CD4-positive, alpha-beta memory T cell (primary cell): ENCODE data around the gene RNU7-1. TPM values are rescaled to one million over a fixed set of nuclear protein-coding genes. Genes with fewer than 3 reads are reported as not detected.

Experiments
- CTCF ChIA-PET: fragments of 350-600 bp; sonication (Branson Sonifier 250); formaldehyde crosslinking; loops from one replicate; lab custom pipeline; 2021; ENCODE audit warnings: inconsistent platforms; ENCODE audit not compliant: partially characterized antibody; lab: Charles Lee
- POLR2A ChIA-PET: fragments of 350-600 bp; sonication (Branson Sonifier 250); formaldehyde crosslinking; loops from one replicate; lab custom pipeline; 2021; ENCODE audit not compliant: partially characterized antibody; lab: Charles Lee
- DNase-seq, 5 donors: peaks; one replicate each; pipeline versions ENCODE4 v3.0.0 to v3.0.0-alpha.2; 2020 to 2022; ENCODE audit warnings: mixed read lengths in 1 of 5
- H3K27ac ChIP-seq: one replicate; pipeline ENCODE4 v1.7.0; 2013; ENCODE audit warnings: low read depth, low read length
- H3K27me3 ChIP-seq: 2 replicates; pipeline ENCODE4 v1.7.0; 2013; ENCODE audit warnings: mild to moderate bottlenecking, low read length, moderate library complexity; ENCODE audit not compliant: insufficient read depth
- H3K36me3 ChIP-seq: 2 replicates; pipeline ENCODE4 v1.7.0; 2013; ENCODE audit warnings: mild to moderate bottlenecking, low read length, moderate library complexity; ENCODE audit not compliant: insufficient read depth
- H3K4me1 ChIP-seq: 2 replicates; pipeline ENCODE4 v1.7.0; 2013; ENCODE audit warnings: mild to moderate bottlenecking, low read length, moderate library complexity; ENCODE audit not compliant: insufficient read depth
- H3K4me3 ChIP-seq, 2 donors: one replicate each; pipeline ENCODE4 v1.7.0; 2013; ENCODE audit warnings: low read length in 2 of 2, mild to moderate bottlenecking in 1 of 2
- H3K9me3 ChIP-seq, 2 donors: one replicate each; pipeline ENCODE4 v1.7.0; 2013; ENCODE audit warnings: low read length in 2 of 2, control low read depth in 1 of 2; ENCODE audit not compliant: control insufficient read depth in 1 of 2
- H3K27ac Mint-ChIP-seq, 7 donors: one replicate each; pipeline ENCODE4 v1.8.0; 2020 to 2021; ENCODE audit warnings: mixed read lengths in 7 of 7, mild to moderate bottlenecking in 6 of 7, inconsistent platforms in 3 of 7, moderate library complexity in 3 of 7
- H3K27me3 Mint-ChIP-seq, 2 donors: one replicate each; pipeline ENCODE4 v1.8.0; 2020 to 2021; ENCODE audit warnings: mixed read lengths in 2 of 2
- H3K36me3 Mint-ChIP-seq, 2 donors: one replicate each; pipeline ENCODE4 v1.8.0; 2020 to 2021; ENCODE audit warnings: mixed read lengths in 2 of 2, inconsistent platforms in 1 of 2, mild to moderate bottlenecking in 1 of 2
- H3K4me1 Mint-ChIP-seq, 4 donors: one replicate each; pipeline ENCODE4 v1.8.0; 2020 to 2021; ENCODE audit warnings: mixed read lengths in 4 of 4, mild to moderate bottlenecking in 1 of 4
- H3K4me3 Mint-ChIP-seq, 8 donors: one replicate each; pipeline ENCODE4 v1.8.0; 2020 to 2021; ENCODE audit warnings: mixed read lengths in 8 of 8, mild to moderate bottlenecking in 7 of 8, moderate library complexity in 6 of 8, inconsistent platforms in 3 of 8
- H3K9me3 Mint-ChIP-seq, 8 donors: one replicate each; pipeline ENCODE4 v1.8.0; 2020 to 2021; ENCODE audit warnings: mixed read lengths in 8 of 8, mild to moderate bottlenecking in 5 of 8, inconsistent platforms in 3 of 8, moderate library complexity in 1 of 8
- intact Hi-C: fragments of 100-400 bp; cut with micrococcal nuclease; formaldehyde crosslinking; loops from one replicate; pipeline ENCODE4 v1.15.1; 2023
- polyA plus RNA-seq, 2 donors: library from polyadenylated mRNA; unstranded; fragments of 300-500 nt; fragmentation: Illumina TruSeq; gene quantifications; one replicate each; pipeline ENCODE4 v1.2.3, GENCODE V29; 2021
- total RNA-seq, 2 experiments: library from RNA; stranded (reverse); gene quantifications; one replicate each; pipeline ENCODE4 v1.2.3, GENCODE V29; 2021

RNU7-1 gene
- total and polyA plus RNA-seq, 4 experiments from 2014 or later = not detected

- ChIA-PET CTCF (interaction anchor here (0.6 to 6.4 kb wide), 28 partner anchors 8 to 241 kb away, joined by 3 to 77 read pairs (median 6); partner anchors contain the start of genes C12orf57, C1R, C1RL and ENO2), POLR2A (interaction anchor here (0.7 to 17.5 kb wide), 10 partner anchors 9 to 94 kb away, joined by 3 to 280 read pairs (median 14); partner anchors contain the start of genes C12orf57, ENO2, LPCAT3 and PTPN6)
- no peaks in the 10 kb centered on the region for H3K27me3 ChIP-seq
- no peaks in the 10 kb centered on the region for H3K9me3 ChIP-seq
- Mint-ChIP-seq H3K36me3 (peaks cover 18 to 47% of the 10 kb centered on the region in 2 donors), H3K4me1 (peaks cover 17 to 39% (median 24%) of the 10 kb centered on the region in 4 donors), H3K27me3 (no peaks in the 10 kb centered on the region), H3K9me3 (peaks cover 0 to 2% (median 0%) of the 10 kb centered on the region in 8 donors), H3K27ac (peak overlapping the region; percentile 89 to 91 (median 90)), H3K4me3 (peak overlapping the region in 1 of 8 donors; percentile 83)
- intact Hi-C loops = loop anchor here (1.0 to 5.0 kb wide), 11 partner anchors 10 to 263 kb away; partner anchors contain the start of genes C12orf57, C1R, ENO2 and LPCAT3
- H3K27ac ChIP-seq = peak overlapping the region; percentile 41
- no peak for DNase-seq
- H3K4me3 ChIP-seq = no peak overlapping the region
- peaks cover 9% of the 10 kb centered on the region for H3K36me3 ChIP-seq
- peaks cover 23% of the 10 kb centered on the region for H3K4me1 ChIP-seq
These were observed 19.8 kb upstream of the RNU7-1 start for GRCh38 chr12:6923851-6924250.

GRCh38 chr12:6925239-6925539 is 18.4 kb upstream of the RNU7-1 start:
- Histone ChIP-seq H3K9me3 (no peaks in the 10 kb centered on the region), H3K4me3 (no peak overlapping the region), H3K4me1 (peaks cover 36% of the 10 kb centered on the region), H3K27me3 (no peaks in the 10 kb centered on the region), H3K36me3 (no peaks in the 10 kb centered on the region), H3K27ac (no peak overlapping the region)
- CTCF ChIA-PET = interaction anchor here (0.6 to 6.4 kb wide), 26 partner anchors 11 to 216 kb away, joined by 3 to 77 read pairs (median 5); partner anchors contain the start of genes C12orf57, C1R, C1RL and CDCA3
- POLR2A ChIA-PET = interaction anchor here (0.5 to 17.5 kb wide), 10 partner anchors 10 to 188 kb away, joined by 3 to 280 read pairs (median 14); partner anchors contain the start of genes C12orf57, C1RL, CDCA3 and ENO2
- Mint-ChIP-seq H3K27me3 (no peaks in the 10 kb centered on the region), H3K9me3 (no peaks in the 10 kb centered on the region), H3K4me3 (peak overlapping the region in 3 of 8 donors; percentile 40 to 83 (median 64)), H3K4me1 (peaks cover 27 to 44% (median 34%) of the 10 kb centered on the region in 4 donors), H3K27ac (peak overlapping the region in 6 of 7 donors; percentile 37 to 91 (median 90)), H3K36me3 (peaks cover 8 to 34% of the 10 kb centered on the region in 2 donors)
- DNase-seq = no peak
- intact Hi-C loops = loop anchor here (2.0 kb wide), 1 partner anchor 36 kb away; no protein-coding TSS in a partner anchor

GRCh38 chr12:6925540-6926279 is 17.9 kb upstream of the RNU7-1 start:
- Mint-ChIP-seq H3K4me1 (peaks cover 27 to 47% (median 34%) of the 10 kb centered on the region in 4 donors), H3K9me3 (no peaks in the 10 kb centered on the region)
- peaks cover 36% of the 10 kb centered on the region for H3K4me1 ChIP-seq

GRCh38 chr12:6927379-6928021 is 16.1 kb upstream of the RNU7-1 start, which contains the start of gene ATN1:
ATN1 (plus strand) TSS chr12:6927959; CDS start chr12:6934002, 6,043 bp downstream.
- Mint-ChIP-seq H3K27ac (peak within 1 kb of the TSS; percentile 91 to 97 (median 94)), H3K27me3 (no peaks in the 10 kb centered on the region), H3K36me3 (peaks cover 5 to 20% of the 10 kb centered on the region in 2 donors), H3K4me1 (peaks cover 31 to 57% (median 43%) of the 10 kb centered on the region in 4 donors), H3K4me3 (peak within 1 kb of the TSS; percentile 88 to 94 (median 90)), H3K9me3 (no peaks in the 10 kb centered on the region)
- Histone ChIP-seq H3K4me1 (peaks cover 43% of the 10 kb centered on the region), H3K4me3 (peak within 1 kb of the TSS; percentile 57 to 65), H3K9me3 (no peaks in the 10 kb centered on the region), H3K36me3 (no peaks in the 10 kb centered on the region), H3K27me3 (no peaks in the 10 kb centered on the region), H3K27ac (peak within 1 kb of the TSS; percentile 67)
- intact Hi-C loops = no loop called here
- POLR2A ChIA-PET = interaction anchor here (0.6 to 17.5 kb wide), 11 partner anchors 9 to 238 kb away, joined by 3 to 280 read pairs (median 11); partner anchors contain the start of genes C12orf57, C1RL, ENO2 and PTPN6
- DNase-seq = peak; percentile 37 to 65 (median 45)
- CTCF ChIA-PET = interaction anchor here (0.9 to 6.4 kb wide), 9 partner anchors 10 to 185 kb away, joined by 3 to 77 read pairs (median 5); partner anchors contain the start of genes C12orf57, LPCAT3 and RNU7-1

More at GRCh38 chr12:6925540-6926279, 17.9 kb upstream of the RNU7-1 start:
- Mint-ChIP-seq H3K27ac (peak overlapping the region; percentile 19 to 91 (median 82)), H3K4me3 (peak overlapping the region in 7 of 8 donors; percentile 34 to 88 (median 79)), H3K27me3 (no peaks in the 10 kb centered on the region), H3K36me3 (peaks cover 8 to 34% of the 10 kb centered on the region in 2 donors)
- Histone ChIP-seq H3K9me3 (no peaks in the 10 kb centered on the region), H3K27me3 (no peaks in the 10 kb centered on the region), H3K27ac (no peak overlapping the region), H3K4me3 (no peak overlapping the region), H3K36me3 (no peaks in the 10 kb centered on the region)
- ChIA-PET POLR2A (interaction anchor here (0.5 to 17.5 kb wide), 11 partner anchors 10 to 188 kb away, joined by 3 to 280 read pairs (median 11); partner anchors contain the start of genes C12orf57, C1RL, CDCA3 and ENO2), CTCF (interaction anchor here (0.6 to 6.4 kb wide), 28 partner anchors 8 to 216 kb away, joined by 3 to 77 read pairs (median 4); partner anchors contain the start of genes C12orf57, C1R, C1RL and CDCA3)
- intact Hi-C loops = loop anchor here (2.0 kb wide), 1 partner anchor 35 kb away; no protein-coding TSS in a partner anchor
- DNase-seq = no peak

GRCh38 chr12:6928022-6928702 is 15.5 kb upstream of the RNU7-1 start:
- Mint-ChIP-seq H3K27ac (peak overlapping the region; percentile 82 to 96 (median 94)), H3K9me3 (no peaks in the 10 kb centered on the region), H3K27me3 (no peaks in the 10 kb centered on the region), H3K4me1 (peaks cover 36 to 63% (median 48%) of the 10 kb centered on the region in 4 donors), H3K36me3 (peaks cover 0 to 18% of the 10 kb centered on the region in 2 donors), H3K4me3 (peak overlapping the region; percentile 85 to 93 (median 89))
- H3K4me1 ChIP-seq = peaks cover 48% of the 10 kb centered on the region
- no peak for DNase-seq
- POLR2A ChIA-PET = interaction anchor here (1.0 to 17.5 kb wide), 10 partner anchors 9 to 179 kb away, joined by 3 to 280 read pairs (median 8); partner anchors contain the start of genes C12orf57, ENO2, PTPN6 and RNU7-1
- intact Hi-C loops = no loop called here
- peak overlapping the region; percentile 67 for H3K27ac ChIP-seq
- H3K27me3 ChIP-seq = no peaks in the 10 kb centered on the region
- CTCF ChIA-PET = interaction anchor here (1.6 to 1.8 kb wide), 2 partner anchors 10 to 55 kb away, joined by 6 to 11 read pairs; partner anchors contain the start of gene SPSB2
- no peaks in the 10 kb centered on the region for H3K9me3 ChIP-seq
- peak overlapping the region; percentile 38 to 65 for H3K4me3 ChIP-seq
- no peaks in the 10 kb centered on the region for H3K36me3 ChIP-seq
